ENCODE results near the gene VWA2. TPM values are rescaled to one million over a fixed set of nuclear protein-coding genes. Genes with fewer than 3 reads are reported as not detected.

The VWA2 gene
- total RNA-seq, 1 experiment from 2014 or later: 1.6 TPM

- Histone ChIP-seq H2BK12ac (ENCODE audit: insufficient read length, low read depth, low read length) (no peak overlapping the region), H2BK120ac (ENCODE audit: low read depth, low read length, poor library complexity, severe bottlenecking) (no peak overlapping the region), H3K9ac (ENCODE audit: extremely low read depth, insufficient read length, low read length) (no peak overlapping the region), H2AK5ac (ENCODE audit: insufficient read length, low read length) (no peak overlapping the region), H3K18ac (ENCODE audit: insufficient read length, low read depth, low read length) (no peak overlapping the region), H3K4me1 (ENCODE audit: insufficient read depth, low read length) (no peaks in the 10 kb centered on the region; the same call in 1 of the 2 replicates), H3K23me2 (ENCODE audit: insufficient read length, low read depth, low read length, poor library complexity, severe bottlenecking) (peaks cover 6% of the 10 kb centered on the region), H3K4ac (ENCODE audit: low read depth, low read length) (no peak overlapping the region), H3K56ac (ENCODE audit: insufficient read length, low read depth, low read length) (no peak overlapping the region), H4K5ac (ENCODE audit: insufficient read length, low read depth, low read length) (no peak overlapping the region), H2BK20ac (ENCODE audit: low read depth, low read length, poor library complexity, severe bottlenecking) (no peak overlapping the region), H3K79me1 (ENCODE audit: insufficient read depth, low read depth, low read length, poor library complexity, severe bottlenecking) (no peaks in the 10 kb centered on the region), H3K14ac (ENCODE audit: insufficient read depth, low read length) (no peak overlapping the region), H2BK15ac (ENCODE audit: low read depth, low read length) (no peak overlapping the region), H2AFZ (ENCODE audit: low read length) (no peak overlapping the region), H3K9me3 (ENCODE audit: control insufficient read depth, low read depth, low read length) (no peaks in the 10 kb centered on the region), H3K27ac (ENCODE audit: insufficient read length, low read depth, low read length) (no peak overlapping the region), H4K20me1 (ENCODE audit: control insufficient read depth, insufficient read depth, insufficient read length) (no peaks in the 10 kb centered on the region), H3K4me2 (ENCODE audit: insufficient read depth, insufficient read length, low read length) (no peak overlapping the region), H3T11ph (ENCODE audit: low read length) (no peak overlapping the region), H2BK5ac (ENCODE audit: insufficient read length, low read length) (no peak overlapping the region), H4K8ac (replicated peaks; ENCODE audit: insufficient read length, low read depth, low read length) (no peak overlapping the region), H3K27me3 (ENCODE audit: insufficient read depth, low read length) (no peaks in the 10 kb centered on the region), H3K23ac (ENCODE audit: insufficient read length, low read depth, low read length) (no peak overlapping the region), H3K79me2 (ENCODE audit: insufficient read depth, low read length) (no peaks in the 10 kb centered on the region), H4K91ac (ENCODE audit: insufficient read length, low read depth, low read length) (no peak overlapping the region)
- H3K4me3 Mint-ChIP-seq: no peak overlapping the region
- no peak overlapping the region for H3K27ac Mint-ChIP-seq
- WGBS (ENCODE audit: extremely low coverage, insufficient read length, low lambda C conversion rate): no CpG with 5 or more reads among the region's 14 CpGs
- no peak for DNase-seq
- TF ChIP-seq CTCF (conservative IDR thresholded peaks at IDR 0.05): no peak
- H3K9me3 Mint-ChIP-seq: no peaks in the 10 kb centered on the region
- peaks cover 0 to 2% (median 2%) of the 10 kb centered on the region in 3 experiments; a peak in 4 of 7 replicates for H3K36me3 Mint-ChIP-seq (ENCODE audit: insufficient read depth in 1 of 3, low read depth in 3 of 3)
- peaks cover 8% of the 10 kb centered on the region in 2 experiments for H3K4me1 Mint-ChIP-seq
- peaks cover 7% of the 10 kb centered on the region for H3K27me3 Mint-ChIP-seq (ENCODE audit: low read depth)
These were observed 63.1 kb downstream of the VWA2 start for GRCh38 chr10:114301951-114302710.
